Raji (cell line): ENCODE measurements around the gene CFD.

ENCODE experiments used
- POLR2A ChIP-seq: IDR thresholded peaks from 2 replicates; pipeline ENCODE4 v1.6.1; 2011; ENCODE audit warnings: low read depth, low read length, control low read depth; ENCODE audit not compliant: insufficient read depth

Gene CFD

DNA sequence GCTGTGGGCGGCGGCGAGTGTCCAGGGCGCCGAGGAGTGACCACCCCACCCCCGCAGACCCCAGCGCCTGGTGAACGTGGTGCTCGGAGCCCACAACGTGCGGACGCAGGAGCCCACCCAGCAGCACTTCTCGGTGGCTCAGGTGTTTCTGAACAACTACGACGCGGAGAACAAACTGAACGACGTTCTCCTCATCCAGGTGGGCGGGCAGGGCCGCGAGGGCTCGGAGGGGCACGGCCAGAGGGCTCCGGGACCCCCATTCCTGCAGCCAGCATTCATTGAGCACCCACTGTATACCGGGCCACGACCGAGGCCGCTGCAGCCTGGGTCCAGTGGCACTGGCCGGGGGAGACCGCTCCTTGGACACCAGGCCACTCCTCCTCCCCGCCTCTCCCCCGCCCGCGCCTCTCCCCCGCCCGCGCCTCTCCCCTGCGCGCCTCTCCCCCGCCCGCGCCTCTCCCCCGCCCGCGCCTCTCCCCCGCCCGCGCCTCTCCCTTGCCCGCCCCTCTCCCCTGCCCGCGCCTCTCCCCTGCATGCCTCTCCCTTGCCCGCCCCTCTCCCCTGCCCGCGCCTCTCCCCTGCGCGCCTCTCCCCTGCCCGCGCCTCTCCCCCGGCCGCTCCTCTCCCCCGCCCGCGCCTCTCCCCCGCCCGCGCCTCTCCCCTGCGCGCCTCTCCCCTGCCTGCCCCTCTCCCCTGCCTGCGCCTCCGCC lies 15.5 kb upstream of the CFD start:
- no peak for TF ChIP-seq POLR2A

GRCh38 chr19:844546-844971 lies 14.9 kb upstream of the CFD start:
- no peak for TF ChIP-seq POLR2A

- TF ChIP-seq POLR2A: no peak
These were observed 13.6 kb upstream of the CFD start for GRCh38 chr19:845707-846521.

- TF ChIP-seq POLR2A: no peak
These were observed 11.0 kb upstream of the CFD start for GRCh38 chr19:848386-848921.

GRCh38 chr19:850221-850978 lies 9.1 kb upstream of the CFD start:
- TF ChIP-seq POLR2A: no peak

DNA sequence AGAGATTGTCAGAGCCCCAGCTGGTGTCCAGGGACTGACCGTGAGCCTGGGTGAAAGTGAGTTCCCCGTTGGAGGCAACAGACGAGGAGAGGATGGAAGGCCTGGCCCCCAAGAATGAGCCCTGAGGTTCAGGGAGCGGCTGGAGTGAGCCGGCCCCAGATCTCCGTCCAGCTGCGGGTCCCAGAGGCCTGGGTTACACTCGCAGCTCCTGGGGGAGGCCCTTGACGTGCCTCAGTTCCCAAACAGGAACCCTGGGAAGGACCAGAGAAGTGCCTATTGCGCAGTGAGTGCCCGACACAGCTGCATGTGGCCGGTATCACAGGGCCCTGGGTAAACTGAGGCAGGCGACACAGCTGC lies 8.5 kb upstream of the CFD start:
- no peak for TF ChIP-seq POLR2A

- TF ChIP-seq POLR2A: no peak
These were observed 7.1 kb upstream of the CFD start, which contains the start of gene ELANE for GRCh38 chr19:852136-853013. Gene ELANE (plus strand): TSS chr19:852303. CDS start chr19:852329, 26 bp downstream.

DNA sequence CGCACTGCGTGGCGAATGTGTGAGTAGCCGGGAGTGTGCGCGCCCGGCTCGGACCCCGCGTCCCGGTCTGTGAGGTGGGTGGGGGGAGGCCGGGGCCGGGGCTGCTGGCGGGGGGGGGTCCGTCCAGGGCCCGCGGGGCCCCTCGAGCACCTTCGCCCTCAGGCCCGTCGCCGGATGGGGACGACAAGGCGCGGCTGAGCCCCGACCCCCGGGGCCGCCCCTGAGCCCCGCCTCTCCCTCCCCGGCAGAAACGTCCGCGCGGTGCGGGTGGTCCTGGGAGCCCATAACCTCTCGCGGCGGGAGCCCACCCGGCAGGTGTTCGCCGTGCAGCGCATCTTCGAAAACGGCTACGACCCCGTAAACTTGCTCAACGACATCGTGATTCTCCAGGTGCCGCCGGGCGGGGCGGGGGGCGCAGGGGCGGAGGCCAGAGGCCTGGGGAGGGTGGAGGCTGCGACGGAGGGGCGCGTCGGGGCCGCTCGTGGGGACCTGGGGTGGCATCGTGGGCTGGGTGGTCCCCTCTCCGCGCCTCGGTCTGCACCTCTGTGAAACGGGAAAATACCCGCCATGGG lies 6.4 kb upstream of the CFD start:
- TF ChIP-seq POLR2A: no peak

GRCh38 chr19:854549-854948 lies 4.9 kb upstream of the CFD start:
- no peak for TF ChIP-seq POLR2A

DNA sequence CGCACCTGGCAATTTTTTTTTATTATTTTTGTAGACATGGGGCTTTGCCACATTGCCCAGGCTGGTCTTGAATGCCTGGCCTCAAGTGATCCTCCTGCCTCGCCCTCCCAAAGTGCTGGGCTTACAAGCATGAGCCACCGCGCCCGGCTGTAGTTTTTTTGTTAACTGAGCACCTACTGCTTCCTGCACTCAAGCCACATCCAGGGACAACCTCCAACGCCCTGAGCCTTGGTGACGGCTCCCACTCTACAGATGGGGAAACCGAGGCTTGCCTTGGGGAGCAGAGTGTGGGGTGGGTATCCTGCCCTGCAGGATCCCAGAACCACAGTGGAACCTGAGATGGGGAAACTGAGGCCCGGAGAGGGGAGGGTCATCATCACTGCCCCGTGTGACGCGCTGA lies 4.3 kb upstream of the CFD start:
- no peak for TF ChIP-seq POLR2A

GRCh38 chr19:855566-856120 lies 3.8 kb upstream of the CFD start:
- no peak for TF ChIP-seq POLR2A

- no peak for TF ChIP-seq POLR2A
These were observed 1.2 kb upstream of the CFD start for GRCh38 chr19:858284-858683.

DNA sequence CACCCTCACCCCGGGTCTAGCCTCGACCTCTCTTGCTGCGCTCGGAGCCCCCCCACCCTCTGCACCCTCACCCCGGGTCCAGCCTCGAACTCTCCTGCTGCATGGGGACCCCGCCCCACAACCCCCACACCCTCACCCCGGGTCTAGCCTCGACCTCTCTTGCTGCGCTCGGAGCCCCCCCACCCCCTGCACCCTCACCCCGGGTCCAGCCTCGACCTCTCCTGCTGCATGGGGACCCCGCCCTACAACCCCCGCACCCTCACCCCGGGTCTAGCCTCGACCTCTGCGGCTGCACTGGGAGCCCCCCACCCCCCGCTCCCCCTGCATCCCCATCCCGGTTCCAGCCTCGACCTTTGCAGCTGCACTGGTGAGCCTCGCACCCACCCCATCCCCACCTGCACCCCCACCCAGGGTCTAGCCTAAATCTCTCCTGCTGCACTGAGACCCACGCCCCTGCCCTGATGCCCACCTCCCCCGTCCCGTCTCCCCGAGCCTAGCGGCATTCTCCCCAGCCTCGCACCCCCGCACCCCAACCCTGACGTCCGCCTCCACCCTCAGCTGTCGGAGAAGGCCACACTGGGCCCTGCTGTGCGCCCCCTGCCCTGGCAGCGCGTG lies 1.8 kb downstream of the CFD start:
- TF ChIP-seq POLR2A: no peak
